SU-DHL-6 (cell line): ENCODE results near the gene PREX1.

Experiments
- H2AFZ ChIP-seq: fragments of 200-600 bp; sonication (generic); 2 replicates; pipeline ENCODE4 v1.6.1; 2014; ENCODE audit warnings: low read depth, mild to moderate bottlenecking, moderate library complexity, mixed read lengths, antibody characterized with exemption, low read length; ENCODE audit not compliant: severe bottlenecking
- H3F3A ChIP-seq: fragments of 200-600 bp; shearing (Covaris generic); 2 replicates; pipeline ENCODE4 v1.6.0; 2016; ENCODE audit warnings: antibody characterized with exemption, mild to moderate bottlenecking; ENCODE audit not compliant: insufficient read depth
- H3K27ac ChIP-seq: fragments of 200-600 bp; sonication (generic); 2 replicates; pipeline ENCODE4 v1.5.1; 2016; ENCODE audit warnings: low read depth, mild to moderate bottlenecking, low read length, moderate library complexity, mixed read lengths
- H3K27me3 ChIP-seq: fragments of 200-600 bp; sonication (generic), shearing (Covaris generic); 2 replicates; pipeline ENCODE4 v1.6.0; 2014; ENCODE audit warnings: mild to moderate bottlenecking, low read length
- H3K36me3 ChIP-seq: fragments of 200-600 bp; sonication (generic); 2 replicates; pipeline ENCODE4 v1.6.1; 2014; ENCODE audit warnings: mild to moderate bottlenecking, low read length, mixed read lengths
- H3K4me2 ChIP-seq: fragments of 300-600, 200-600 bp; shearing (Covaris generic), sonication (generic); 2 replicates; pipeline ENCODE4 v1.6.0; 2014; ENCODE audit warnings: low read length, low read depth, mild to moderate bottlenecking; ENCODE audit not compliant: poor library complexity, severe bottlenecking
- H3K4me3 ChIP-seq: fragments of 200-600 bp; sonication (generic); 2 replicates; pipeline ENCODE4 v1.5.1; 2014; ENCODE audit warnings: antibody characterized with exemption, low read length, mild to moderate bottlenecking, mixed read lengths; ENCODE audit not compliant: insufficient read depth, poor library complexity, severe bottlenecking
- H3K79me2 ChIP-seq: fragments of 200-600 bp; sonication (generic); 2 replicates; pipeline ENCODE4 v1.6.1; 2014; ENCODE audit warnings: mild to moderate bottlenecking, low read length, moderate library complexity; ENCODE audit not compliant: insufficient read depth
- H3K9ac ChIP-seq: fragments of 200-600 bp; sonication (generic); 2 replicates; pipeline ENCODE4 v1.7.0; 2014; ENCODE audit warnings: mild to moderate bottlenecking, low read length
- H3K9me2 ChIP-seq: fragments of 200-600 bp; sonication (generic); replicated peaks from 2 replicates; pipeline ENCODE4 v1.6.1; 2014; ENCODE audit warnings: low read length; ENCODE audit not compliant: insufficient read depth
- H3K9me3 ChIP-seq: fragments of 200-600 bp; sonication (generic); 2 replicates; pipeline ENCODE4 v1.6.1; 2014; ENCODE audit warnings: low read length, mixed read lengths; ENCODE audit not compliant: insufficient read depth
- H4K20me1 ChIP-seq: fragments of 200-600 bp; sonication (generic); 2 replicates; pipeline ENCODE4 v1.6.1; 2014; ENCODE audit warnings: low read depth, mild to moderate bottlenecking, antibody characterized with exemption, low read length, moderate library complexity, mixed read lengths
- CTCF ChIP-seq: fragments of 200-600 bp; sonication (generic); IDR thresholded peaks from one replicate; pipeline ENCODE4 v1.5.1; 2017; ENCODE audit warnings: antibody characterized with exemption, mild to moderate bottlenecking, low read length, moderate library complexity; ENCODE audit not compliant: insufficient read depth, poor library complexity, severe bottlenecking
- EZH2phosphoT487 ChIP-seq: fragments of 200-600 bp; sonication (generic), shearing (Covaris generic); conservative IDR thresholded peaks from 2 replicates; pipeline ENCODE4 v1.6.1; 2018; ENCODE audit warnings: mild to moderate bottlenecking, antibody characterized with exemption, low read length, moderate library complexity, mixed read lengths

The PREX1 gene

GRCh38 chr20:48606172-48606840 is 221.5 kb downstream of the PREX1 start:
- no peaks in the 10 kb centered on the region for H4K20me1 ChIP-seq
- H3K36me3 ChIP-seq: no peaks in the 10 kb centered on the region
- no peaks in the 10 kb centered on the region for H3K27me3 ChIP-seq
- no peak overlapping the region for H3K4me3 ChIP-seq
- no peak overlapping the region for H3K9ac ChIP-seq
- H3K4me2 ChIP-seq: no peak overlapping the region
- no peak overlapping the region for H3K27ac ChIP-seq
- no peaks in the 10 kb centered on the region for H3K79me2 ChIP-seq
- no peak overlapping the region for H2AFZ ChIP-seq
- H3K9me2 ChIP-seq: no peaks in the 10 kb centered on the region
- no peaks in the 10 kb centered on the region for H3F3A ChIP-seq
- TF ChIP-seq EZH2phosphoT487 (no peak), CTCF (no peak)
- no peaks in the 10 kb centered on the region for H3K9me3 ChIP-seq

GRCh38 chr20:48605364-48606171 is 222.2 kb downstream of the PREX1 start:
- H3K27me3 ChIP-seq: no peaks in the 10 kb centered on the region
- no peak overlapping the region for H3K4me2 ChIP-seq
- no peak overlapping the region for H3K4me3 ChIP-seq
- no peaks in the 10 kb centered on the region for H4K20me1 ChIP-seq
- no peak overlapping the region for H2AFZ ChIP-seq
- H3K27ac ChIP-seq: no peak overlapping the region
- no peaks in the 10 kb centered on the region for H3K36me3 ChIP-seq
- no peaks in the 10 kb centered on the region for H3F3A ChIP-seq
- no peaks in the 10 kb centered on the region for H3K9me2 ChIP-seq
- no peak for TF ChIP-seq EZH2phosphoT487
- TF ChIP-seq CTCF: no peak
- no peak overlapping the region for H3K9ac ChIP-seq
- H3K9me3 ChIP-seq: no peaks in the 10 kb centered on the region
- no peaks in the 10 kb centered on the region for H3K79me2 ChIP-seq

- no peaks in the 10 kb centered on the region for H3K9me2 ChIP-seq
- no peaks in the 10 kb centered on the region for H3K36me3 ChIP-seq
- H3K27me3 ChIP-seq: no peaks in the 10 kb centered on the region
- no peak overlapping the region for H3K27ac ChIP-seq
- no peaks in the 10 kb centered on the region for H3K9me3 ChIP-seq
- H3K4me2 ChIP-seq: no peak overlapping the region
- no peaks in the 10 kb centered on the region for H3K79me2 ChIP-seq
- no peaks in the 10 kb centered on the region for H4K20me1 ChIP-seq
- H2AFZ ChIP-seq: no peak overlapping the region
- no peak overlapping the region for H3K9ac ChIP-seq
- H3F3A ChIP-seq: no peaks in the 10 kb centered on the region
- TF ChIP-seq EZH2phosphoT487 (no peak), CTCF (no peak)
- no peak overlapping the region for H3K4me3 ChIP-seq
Observed at GRCh38 chr20:48604936-48605335, 222.9 kb downstream of the PREX1 start.
